ENCODE results near the gene ZNF529.

ZNF529 gene

GRCh38 chr19:36508325-36508724, 64.8 kb downstream of the ZNF529 start:
- DNase-seq = no peak

- no peak for DNase-seq
Observed at GRCh38 chr19:36501973-36502372, 71.1 kb downstream of the ZNF529 start.

GRCh38 chr19:36497001-36497400, 76.1 kb downstream of the ZNF529 start:
- DNase-seq = no peak

Measured in HCEC 1CT (cell line).